ENCODE data around the gene RGS13.
A peak's percentile ranks its signal among the peaks of the same experiment; 100 is the strongest.

The RGS13 gene

DNA sequence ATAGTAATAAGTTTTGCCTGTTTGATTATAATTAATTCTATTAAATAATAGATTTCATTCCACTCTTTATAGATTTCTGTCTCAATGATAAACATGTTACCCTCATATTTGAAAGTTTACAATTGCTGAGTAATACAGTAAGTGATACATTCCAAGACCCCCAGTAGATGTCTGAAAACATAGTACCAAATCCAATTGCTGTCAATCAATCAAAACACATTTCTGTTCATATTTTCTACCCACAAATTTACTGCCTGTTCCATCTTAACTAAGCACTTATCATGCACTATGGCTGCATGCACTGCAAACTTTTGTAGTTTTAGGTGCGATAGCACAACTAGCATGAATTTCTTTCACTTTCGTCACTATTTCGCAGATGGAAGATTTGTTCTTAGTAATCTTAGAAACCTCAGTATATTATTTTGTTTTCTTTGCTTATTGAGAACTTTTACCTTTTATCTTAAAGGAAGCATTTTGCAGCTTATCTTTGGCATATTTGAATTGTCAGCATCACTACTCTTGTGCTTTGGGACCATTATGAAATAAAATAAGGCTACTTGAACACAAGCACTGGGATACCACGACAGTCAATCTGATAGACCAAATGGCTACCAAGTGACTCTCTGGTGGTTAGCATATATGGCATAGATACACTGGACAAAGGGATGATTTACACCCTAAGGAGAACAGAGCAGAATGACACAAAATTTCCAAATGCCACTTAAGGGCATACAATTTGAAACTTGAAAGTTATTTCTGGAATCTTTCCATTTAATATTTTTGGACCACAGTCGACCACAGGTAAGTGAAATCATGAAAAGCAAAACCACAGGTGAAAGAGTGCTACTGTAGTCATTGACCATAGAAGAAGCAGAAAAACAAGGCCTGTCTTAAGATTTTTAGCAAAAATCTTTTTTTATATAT lies 67.6 kb downstream of the RGS13 start:
- no peak overlapping the region for H4K91ac ChIP-seq (ENCODE audit: low read depth, low read length)
- H3K4ac ChIP-seq (ENCODE audit: low read depth, low read length): no peak overlapping the region
- H2BK120ac ChIP-seq (ENCODE audit: insufficient read depth, low read length, poor library complexity): no peak overlapping the region
- H3K14ac ChIP-seq (ENCODE audit: low read length): no peak overlapping the region
- no peaks in the 10 kb centered on the region for H3K79me1 ChIP-seq (ENCODE audit: low read length)
- no peak overlapping the region for H2BK5ac ChIP-seq (ENCODE audit: low read depth, low read length, poor library complexity)
- no peaks in the 10 kb centered on the region for H3K27me3 ChIP-seq (ENCODE audit: insufficient read depth, low read length)
- no peak overlapping the region for H3K27ac ChIP-seq (ENCODE audit: low read depth, low read length)
- no peaks in the 10 kb centered on the region for H3K4me1 ChIP-seq (ENCODE audit: control insufficient read depth in 1 of 2, insufficient read depth in 2 of 2, low read length in 2 of 2)
- H3K23ac ChIP-seq (ENCODE audit: low read length): no peak overlapping the region
- no peak overlapping the region for H4K12ac ChIP-seq (ENCODE audit: low read depth, low read length)
- no peaks in the 10 kb centered on the region for H3K79me2 ChIP-seq (ENCODE audit: control insufficient read depth, insufficient read depth, low read length, poor library complexity)
- no CpG with 5 or more reads among the region's 5 CpGs for WGBS (ENCODE audit: extremely low coverage, insufficient coverage, insufficient read length)
- H3K4me2 ChIP-seq (ENCODE audit: low read length): no peak overlapping the region
- H4K8ac ChIP-seq (ENCODE audit: low read depth, low read length): no peak overlapping the region
- no peaks in the 10 kb centered on the region for H3K36me3 ChIP-seq (ENCODE audit: control insufficient read depth in 1 of 2, insufficient read depth in 2 of 2, low read length in 2 of 2)
- H3K4me3 ChIP-seq (ENCODE audit: low read depth, low read length): no peak overlapping the region
- peak in 1 of 2 donors; percentile 62 for DNase-seq
- no peak overlapping the region for H2AK5ac ChIP-seq (ENCODE audit: low read length)
- no peak overlapping the region for H2BK12ac ChIP-seq (ENCODE audit: low read length)
- no peak overlapping the region for H3K18ac ChIP-seq (ENCODE audit: low read length)
- H3K9me3 ChIP-seq (ENCODE audit: insufficient read depth, low read depth, low read length): no peaks in the 10 kb centered on the region
- H2AFZ ChIP-seq (ENCODE audit: insufficient read depth, low read length, poor library complexity): no peak overlapping the region
- no peak overlapping the region for H3K9ac ChIP-seq (ENCODE audit: low read length)

GRCh38 chr1:192705510-192705909 lies 69.6 kb downstream of the RGS13 start:
- no peak overlapping the region for H3K9ac ChIP-seq (ENCODE audit: low read length)
- no peak overlapping the region for H3K4ac ChIP-seq (ENCODE audit: low read depth, low read length)
- WGBS (ENCODE audit: extremely low coverage, insufficient coverage, insufficient read length): no CpG with 5 or more reads among the region's 2 CpGs
- H3K4me2 ChIP-seq (ENCODE audit: low read length): no peak overlapping the region
- no peaks in the 10 kb centered on the region for H3K9me3 ChIP-seq (ENCODE audit: insufficient read depth, low read depth, low read length)
- H4K8ac ChIP-seq (ENCODE audit: low read depth, low read length): no peak overlapping the region
- no peak overlapping the region for H2AK5ac ChIP-seq (ENCODE audit: low read length)
- H3K27me3 ChIP-seq (ENCODE audit: insufficient read depth, low read length): no peaks in the 10 kb centered on the region
- H3K27ac ChIP-seq (ENCODE audit: low read depth, low read length): no peak overlapping the region
- H3K79me2 ChIP-seq (ENCODE audit: control insufficient read depth, insufficient read depth, low read length, poor library complexity): no peaks in the 10 kb centered on the region
- no peak overlapping the region for H3K4me3 ChIP-seq (ENCODE audit: low read depth, low read length)
- H4K91ac ChIP-seq (ENCODE audit: low read depth, low read length): no peak overlapping the region
- H2BK12ac ChIP-seq (ENCODE audit: low read length): no peak overlapping the region
- no peak overlapping the region for H4K12ac ChIP-seq (ENCODE audit: low read depth, low read length)
- no peak overlapping the region for H3K23ac ChIP-seq (ENCODE audit: low read length)
- H2AFZ ChIP-seq (ENCODE audit: insufficient read depth, low read length, poor library complexity): no peak overlapping the region
- H3K18ac ChIP-seq (ENCODE audit: low read length): no peak overlapping the region
- no peak overlapping the region for H3K14ac ChIP-seq (ENCODE audit: low read length)
- no peak overlapping the region for H2BK120ac ChIP-seq (ENCODE audit: insufficient read depth, low read length, poor library complexity)
- no peaks in the 10 kb centered on the region for H3K4me1 ChIP-seq (ENCODE audit: control insufficient read depth in 1 of 2, insufficient read depth in 2 of 2, low read length in 2 of 2)
- no peak for DNase-seq
- H2BK5ac ChIP-seq (ENCODE audit: low read depth, low read length, poor library complexity): no peak overlapping the region
- H3K36me3 ChIP-seq (ENCODE audit: control insufficient read depth in 1 of 2, insufficient read depth in 2 of 2, low read length in 2 of 2): no peaks in the 10 kb centered on the region
- no peaks in the 10 kb centered on the region for H3K79me1 ChIP-seq (ENCODE audit: low read length)

DNA sequence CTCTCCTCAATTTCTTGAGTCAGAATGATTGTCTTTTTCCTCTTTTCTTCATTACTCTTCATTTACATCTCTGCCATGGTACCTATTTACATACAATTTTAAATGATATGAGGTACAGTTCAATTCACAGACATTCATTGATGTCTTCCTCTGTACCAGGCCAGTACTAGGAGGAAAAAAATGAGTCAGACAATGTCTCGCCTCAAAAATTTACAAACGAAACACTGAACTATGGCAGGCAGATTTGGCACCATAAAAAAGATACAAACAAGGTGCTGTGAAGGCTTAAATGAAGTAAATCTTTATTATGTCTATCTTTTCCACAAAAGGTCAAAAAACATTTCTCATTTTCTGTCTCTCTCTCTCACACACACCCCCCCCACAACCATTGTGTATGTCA lies 71.0 kb downstream of the RGS13 start:
- Histone ChIP-seq H2AK5ac (ENCODE audit: low read length) (no peak overlapping the region), H4K91ac (ENCODE audit: low read depth, low read length) (no peak overlapping the region), H3K4me2 (ENCODE audit: low read length) (no peak overlapping the region), H3K4me1 (ENCODE audit: control insufficient read depth in 1 of 2, insufficient read depth in 2 of 2, low read length in 2 of 2) (no peaks in the 10 kb centered on the region), H3K14ac (ENCODE audit: low read length) (no peak overlapping the region), H2AFZ (ENCODE audit: insufficient read depth, low read length, poor library complexity) (no peak overlapping the region), H3K36me3 (ENCODE audit: control insufficient read depth in 1 of 2, insufficient read depth in 2 of 2, low read length in 2 of 2) (no peaks in the 10 kb centered on the region), H3K27me3 (ENCODE audit: insufficient read depth, low read length) (no peaks in the 10 kb centered on the region), H3K27ac (ENCODE audit: low read depth, low read length) (no peak overlapping the region), H3K18ac (ENCODE audit: low read length) (no peak overlapping the region), H3K4me3 (ENCODE audit: low read depth, low read length) (no peak overlapping the region), H3K9me3 (ENCODE audit: insufficient read depth, low read depth, low read length) (no peaks in the 10 kb centered on the region), H3K79me1 (ENCODE audit: low read length) (no peaks in the 10 kb centered on the region), H3K79me2 (ENCODE audit: control insufficient read depth, insufficient read depth, low read length, poor library complexity) (no peaks in the 10 kb centered on the region), H3K4ac (ENCODE audit: low read depth, low read length) (no peak overlapping the region), H4K12ac (ENCODE audit: low read depth, low read length) (no peak overlapping the region), H2BK5ac (ENCODE audit: low read depth, low read length, poor library complexity) (no peak overlapping the region), H3K23ac (ENCODE audit: low read length) (no peak overlapping the region), H4K8ac (ENCODE audit: low read depth, low read length) (no peak overlapping the region), H2BK12ac (ENCODE audit: low read length) (no peak overlapping the region), H3K9ac (ENCODE audit: low read length) (no peak overlapping the region), H2BK120ac (ENCODE audit: insufficient read depth, low read length, poor library complexity) (no peak overlapping the region)
- DNase-seq: no peak
- no CpG with 5 or more reads among the region's 2 CpGs for WGBS (ENCODE audit: extremely low coverage, insufficient coverage, insufficient read length)

- no peaks in the 10 kb centered on the region for H3K79me2 ChIP-seq (ENCODE audit: control insufficient read depth, insufficient read depth, low read length, poor library complexity)
- no peaks in the 10 kb centered on the region for H3K4me1 ChIP-seq (ENCODE audit: control insufficient read depth in 1 of 2, insufficient read depth in 2 of 2, low read length in 2 of 2)
- no peaks in the 10 kb centered on the region for H3K9me3 ChIP-seq (ENCODE audit: insufficient read depth, low read depth, low read length)
- H2BK120ac ChIP-seq (ENCODE audit: insufficient read depth, low read length, poor library complexity): no peak overlapping the region
- no peak overlapping the region for H2AK5ac ChIP-seq (ENCODE audit: low read length)
- no peaks in the 10 kb centered on the region for H3K36me3 ChIP-seq (ENCODE audit: control insufficient read depth in 1 of 2, insufficient read depth in 2 of 2, low read length in 2 of 2)
- H3K14ac ChIP-seq (ENCODE audit: low read length): no peak overlapping the region
- no peak overlapping the region for H2BK12ac ChIP-seq (ENCODE audit: low read length)
- no peak overlapping the region for H3K27ac ChIP-seq (ENCODE audit: low read depth, low read length)
- H4K91ac ChIP-seq (ENCODE audit: low read depth, low read length): no peak overlapping the region
- H3K9ac ChIP-seq (ENCODE audit: low read length): no peak overlapping the region
- no peaks in the 10 kb centered on the region for H3K27me3 ChIP-seq (ENCODE audit: insufficient read depth, low read length)
- peak in 1 of 2 donors; percentile 2 for DNase-seq
- H3K4ac ChIP-seq (ENCODE audit: low read depth, low read length): no peak overlapping the region
- H3K18ac ChIP-seq (ENCODE audit: low read length): no peak overlapping the region
- H3K4me3 ChIP-seq (ENCODE audit: low read depth, low read length): no peak overlapping the region
- no peak overlapping the region for H3K23ac ChIP-seq (ENCODE audit: low read length)
- WGBS (ENCODE audit: extremely low coverage, insufficient coverage, insufficient read length): no CpG with 5 or more reads among the region's 3 CpGs
- no peak overlapping the region for H2BK5ac ChIP-seq (ENCODE audit: low read depth, low read length, poor library complexity)
- H4K12ac ChIP-seq (ENCODE audit: low read depth, low read length): no peak overlapping the region
- no peak overlapping the region for H4K8ac ChIP-seq (ENCODE audit: low read depth, low read length)
- H3K79me1 ChIP-seq (ENCODE audit: low read length): no peaks in the 10 kb centered on the region
- no peak overlapping the region for H3K4me2 ChIP-seq (ENCODE audit: low read length)
- no peak overlapping the region for H2AFZ ChIP-seq (ENCODE audit: insufficient read depth, low read length, poor library complexity)
These were observed 72.1 kb downstream of the RGS13 start for GRCh38 chr1:192707978-192708547.
